AG04450 (cell line): ENCODE measurements around the gene PPIA. TPM values are rescaled to one million over a fixed set of nuclear protein-coding genes. Genes with fewer than 3 reads are reported as not detected.
"Not testable (repeated sequence)": the region's sequence is repeated elsewhere in the genome, so short reads cannot be mapped to it uniquely, and the experiment has no call there.

ENCODE experiments used
- CTCF ChIA-PET: fragments of 300-600, 350-600 bp; formaldehyde crosslinking; extraction: SDS; loops from one replicate; lab custom pipeline; 2022; ENCODE audit warnings: antibody characterized with exemption, inconsistent platforms; lab: Charles Lee
- POLR2A ChIA-PET: fragments of 350-600 bp; formaldehyde crosslinking; extraction: SDS; loops from one replicate; lab custom pipeline; 2021; ENCODE audit warnings: antibody characterized with exemption, inconsistent platforms; lab: Yijun Ruan, JAX
- DNase-seq: peaks from one replicate; pipeline ENCODE4 v3.0.0-alpha.2; 2011; ENCODE audit warnings: low read depth, low spot score
- H3K27ac ChIP-seq: one replicate; pipeline ENCODE4 v1.5.1; 2012; ENCODE audit warnings: low read depth, low read length, control low read depth
- H3K27me3 ChIP-seq: one replicate; pipeline ENCODE4 v1.6.0; 2012; ENCODE audit warnings: low read length; ENCODE audit not compliant: control insufficient read depth, insufficient read depth
- H3K4me3 ChIP-seq: 2 replicates; pipeline ENCODE4 v1.5.1; 2011; ENCODE audit warnings: mild to moderate bottlenecking, low read depth, low read length, control low read depth
- H3K9me3 ChIP-seq: 2 replicates; pipeline ENCODE4 v1.5.1; 2012; ENCODE audit warnings: low read length; ENCODE audit not compliant: control insufficient read depth, insufficient read depth
- CTCF ChIP-seq: IDR thresholded peaks from 2 replicates; pipeline ENCODE4 v1.5.1; 2011; ENCODE audit warnings: low read depth, low read length, control low read depth, inconsistent platforms
- polyA plus RNA-seq: library from polyadenylated mRNA; depleted of rRNA; stranded (reverse); fragments of >200 nt; gene quantifications from 2 replicates; pipeline ENCODE4 v1.2.3, GENCODE V29; 2011

PPIA gene
- polyA plus RNA-seq, 1 experiment, result 5,100 TPM

- H3K9me3 ChIP-seq, result no peaks in the 10 kb centered on the region
- TF ChIP-seq CTCF, result no peak
- H3K27me3 ChIP-seq, result no peaks in the 10 kb centered on the region
- POLR2A ChIA-PET, result no interaction called here
- DNase-seq, result no peak
- H3K4me3 ChIP-seq, result no peak overlapping the region
- no peak overlapping the region for H3K27ac ChIP-seq
- CTCF ChIA-PET, result no interaction called here
Measured at GRCh38 chr7:44823255-44823781, 26.8 kb downstream of the PPIA start.

- Histone ChIP-seq H3K9me3 (no peaks in the 10 kb centered on the region), H3K27me3 (no peaks in the 10 kb centered on the region), H3K4me3 (no peak overlapping the region), H3K27ac (no peak overlapping the region)
- no peak for TF ChIP-seq CTCF
- CTCF ChIA-PET, result interaction anchor here (1.3 kb wide), 1 partner anchor 33 kb away, joined by 4 read pairs; no protein-coding TSS in a partner anchor
- DNase-seq, result no peak
- POLR2A ChIA-PET, result interaction anchor here (0.6 kb wide), 2 partner anchors 28 to 30 kb away, joined by 3 read pairs; no protein-coding TSS in a partner anchor
Measured at GRCh38 chr7:44824894-44825526, 28.5 kb downstream of the PPIA start.

- no peak for DNase-seq
- H3K9me3 ChIP-seq, result no peaks in the 10 kb centered on the region
- H3K27me3 ChIP-seq, result no peaks in the 10 kb centered on the region
- ChIA-PET CTCF (no interaction called here), POLR2A (no interaction called here)
- no peak overlapping the region for H3K27ac ChIP-seq
- H3K4me3 ChIP-seq, result no peak overlapping the region
- no peak for TF ChIP-seq CTCF
Measured at GRCh38 chr7:44827567-44827966, 31.1 kb downstream of the PPIA start.

- CTCF ChIA-PET, result interaction anchor here (1.1 kb wide), 1 partner anchor 250 kb away, joined by 3 read pairs; no protein-coding TSS in a partner anchor
Measured at GRCh38 chr7:44838751-44839150, 42.3 kb downstream of the PPIA start.

GRCh38 chr7:44842675-44843074 lies 46.2 kb downstream of the PPIA start:
- DNase-seq, H3K4me3 ChIP-seq, H3K27ac ChIP-seq, H3K27me3 ChIP-seq, H3K9me3 ChIP-seq, POLR2A ChIA-PET: not testable (repeated sequence)
- CTCF ChIA-PET, result interaction anchor here (0.6 kb wide), 1 partner anchor 8 kb away, joined by 4 read pairs; no protein-coding TSS in a partner anchor

More at GRCh38 chr7:44838751-44839150, 42.3 kb downstream of the PPIA start:
- POLR2A ChIA-PET, result no interaction called here
- H3K27ac ChIP-seq, result no peak overlapping the region
- no peak for DNase-seq
- no peaks in the 10 kb centered on the region for H3K27me3 ChIP-seq
- H3K4me3 ChIP-seq, result no peak overlapping the region
- no peak for TF ChIP-seq CTCF
- H3K9me3 ChIP-seq, result no peaks in the 10 kb centered on the region

- not testable (repeated sequence) for H3K27me3 ChIP-seq, H3K27ac ChIP-seq, DNase-seq, H3K9me3 ChIP-seq, H3K4me3 ChIP-seq
- ChIA-PET POLR2A (interaction anchor here (0.7 kb wide), 1 partner anchor 261 kb away, joined by 3 read pairs; no protein-coding TSS in a partner anchor), CTCF (interaction anchor here (1.6 kb wide), 1 partner anchor 8 kb away, joined by 4 read pairs; no protein-coding TSS in a partner anchor)
Measured at GRCh38 chr7:44843440-44843839, 47.0 kb downstream of the PPIA start.
